RWPE2 (cell line): ENCODE data around the gene KDM6B.

Experiments used
- ATAC-seq: fragments of 200-7000 bp; cut with Tn5 transposase; 3 replicates; pipeline ENCODE4 v1.9.1; 2021; ENCODE audit warnings: low read depth
- DNase-seq: peaks from one replicate; pipeline ENCODE4 v3.0.0-alpha.2; 2020; ENCODE audit warnings: low spot score
- H3K27ac ChIP-seq: fragments of 450-650 bp; 2 replicates; pipeline ENCODE4 v1.5.1; 2017; ENCODE audit warnings: mild to moderate bottlenecking; ENCODE audit not compliant: poor library complexity, severe bottlenecking
- H3K27me3 ChIP-seq: fragments of 250-450 bp; sonication (Bioruptor Pico); 2 replicates; pipeline ENCODE4 v1.5.1; 2021; ENCODE audit warnings: mild to moderate bottlenecking, moderate library complexity; ENCODE audit not compliant: insufficient read depth, poor library complexity, severe bottlenecking
- H3K36me3 ChIP-seq: fragments of 250-450 bp; sonication (Bioruptor Pico); 2 replicates; pipeline ENCODE4 v1.5.1; 2020; ENCODE audit warnings: low read depth, mild to moderate bottlenecking, moderate library complexity
- H3K4me1 ChIP-seq: fragments of 250-450 bp; sonication (Bioruptor Pico); 2 replicates; pipeline ENCODE4 v1.5.1; 2021; ENCODE audit warnings: mild to moderate bottlenecking, moderate library complexity; ENCODE audit not compliant: insufficient read depth, poor library complexity, severe bottlenecking
- H3K4me3 ChIP-seq: fragments of 250-450 bp; sonication (Bioruptor Pico); 2 replicates; pipeline ENCODE4 v1.5.1; 2021; ENCODE audit warnings: mild to moderate bottlenecking, moderate library complexity; ENCODE audit not compliant: severe bottlenecking
- H3K9me3 ChIP-seq: fragments of 250-450 bp; sonication (Bioruptor Pico); 2 replicates; pipeline ENCODE4 v1.5.1; 2021; ENCODE audit warnings: mild to moderate bottlenecking, moderate library complexity; ENCODE audit not compliant: severe bottlenecking
- TF ChIP-seq, protein P1 (sequence below): fragments of 450-650 bp; IDR thresholded peaks from one replicate; pipeline ENCODE4 v1.5.1; 2017; ENCODE audit warnings: mild to moderate bottlenecking, moderate library complexity; ENCODE audit not compliant: poor library complexity, severe bottlenecking

KDM6B gene

DNA sequence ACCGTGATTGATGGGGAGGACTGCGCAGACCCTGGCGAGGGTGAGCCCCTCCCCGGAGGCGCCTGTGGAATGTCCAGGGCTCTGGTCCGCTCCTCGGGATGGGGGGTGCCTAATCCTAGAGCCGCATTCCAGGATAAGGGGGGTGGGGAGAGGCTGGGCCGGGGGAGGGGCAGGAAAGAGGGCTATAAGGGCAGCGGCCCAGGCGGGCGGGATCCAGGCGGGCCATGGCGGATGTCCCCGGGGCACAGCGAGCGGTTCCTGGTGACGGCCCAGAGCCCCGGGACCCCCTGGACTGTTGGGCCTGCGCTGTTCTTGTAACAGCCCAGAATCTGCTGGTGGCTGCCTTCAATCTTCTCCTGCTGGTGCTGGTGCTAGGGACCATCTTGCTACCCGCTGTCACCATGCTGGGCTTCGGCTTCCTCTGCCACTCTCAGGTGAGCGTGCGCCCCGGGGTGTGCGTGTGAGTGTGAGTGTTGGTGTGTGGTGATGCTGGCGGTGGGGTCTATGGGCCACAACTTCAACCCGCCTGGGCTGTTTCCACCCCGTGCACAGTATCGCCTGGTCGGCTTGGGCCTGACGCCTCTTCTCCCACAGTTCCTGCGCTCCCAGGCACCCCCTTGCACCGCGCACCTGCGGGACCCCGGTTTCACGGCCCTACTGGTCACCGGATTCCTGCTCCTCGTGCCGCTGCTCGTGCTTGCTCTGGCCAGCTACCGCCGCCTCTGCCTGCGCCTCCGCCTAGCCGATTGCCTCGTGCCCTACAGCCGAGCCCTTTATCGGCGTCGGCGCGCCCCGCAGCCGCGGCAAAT, 21.0 kb downstream of the KDM6B start, which contains the start of gene TMEM88:
TSS of gene TMEM88 (plus strand) at position 216 of the 809 bp plus-strand sequence. CDS start at position 225, 9 bp downstream.
- H3K27ac ChIP-seq = peak within 1 kb of the TSS; percentile 82
- H3K36me3 ChIP-seq = peaks cover 46% of the 10 kb centered on the region
- no peaks in the 10 kb centered on the region for H3K4me1 ChIP-seq
- no peak for ATAC-seq
- DNase-seq = no peak
- H3K4me3 ChIP-seq = peak within 1 kb of the TSS; percentile 59
- no peaks in the 10 kb centered on the region for H3K27me3 ChIP-seq
- TF ChIP-seq, protein P1, sequence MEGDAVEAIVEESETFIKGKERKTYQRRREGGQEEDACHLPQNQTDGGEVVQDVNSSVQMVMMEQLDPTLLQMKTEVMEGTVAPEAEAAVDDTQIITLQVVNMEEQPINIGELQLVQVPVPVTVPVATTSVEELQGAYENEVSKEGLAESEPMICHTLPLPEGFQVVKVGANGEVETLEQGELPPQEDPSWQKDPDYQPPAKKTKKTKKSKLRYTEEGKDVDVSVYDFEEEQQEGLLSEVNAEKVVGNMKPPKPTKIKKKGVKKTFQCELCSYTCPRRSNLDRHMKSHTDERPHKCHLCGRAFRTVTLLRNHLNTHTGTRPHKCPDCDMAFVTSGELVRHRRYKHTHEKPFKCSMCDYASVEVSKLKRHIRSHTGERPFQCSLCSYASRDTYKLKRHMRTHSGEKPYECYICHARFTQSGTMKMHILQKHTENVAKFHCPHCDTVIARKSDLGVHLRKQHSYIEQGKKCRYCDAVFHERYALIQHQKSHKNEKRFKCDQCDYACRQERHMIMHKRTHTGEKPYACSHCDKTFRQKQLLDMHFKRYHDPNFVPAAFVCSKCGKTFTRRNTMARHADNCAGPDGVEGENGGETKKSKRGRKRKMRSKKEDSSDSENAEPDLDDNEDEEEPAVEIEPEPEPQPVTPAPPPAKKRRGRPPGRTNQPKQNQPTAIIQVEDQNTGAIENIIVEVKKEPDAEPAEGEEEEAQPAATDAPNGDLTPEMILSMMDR = no peak
- no peaks in the 10 kb centered on the region for H3K9me3 ChIP-seq

GRCh38 chr17:7855660-7856010, 21.6 kb downstream of the KDM6B start:
- no peaks in the 10 kb centered on the region for H3K27me3 ChIP-seq
- ATAC-seq (no peak), DNase-seq (no peak)
- H3K4me3 ChIP-seq = no peak overlapping the region
- no peaks in the 10 kb centered on the region for H3K4me1 ChIP-seq
- H3K9me3 ChIP-seq = no peaks in the 10 kb centered on the region
- TF ChIP-seq, protein P1 = no peak
- peaks cover 46% of the 10 kb centered on the region for H3K36me3 ChIP-seq
- peak overlapping the region; percentile 82 for H3K27ac ChIP-seq

- ATAC-seq (no peak; the same call in 2 of the 3 replicates), DNase-seq (no peak)
- Histone ChIP-seq H3K4me3 (peak overlapping the region; percentile 59), H3K9me3 (no peaks in the 10 kb centered on the region), H3K27me3 (no peaks in the 10 kb centered on the region), H3K36me3 (peaks cover 41% of the 10 kb centered on the region), H3K4me1 (no peaks in the 10 kb centered on the region), H3K27ac (peak overlapping the region; percentile 82)
- TF ChIP-seq, protein P1 = no peak
Observed at GRCh38 chr17:7856011-7856810, 22.2 kb downstream of the KDM6B start.

DNA sequence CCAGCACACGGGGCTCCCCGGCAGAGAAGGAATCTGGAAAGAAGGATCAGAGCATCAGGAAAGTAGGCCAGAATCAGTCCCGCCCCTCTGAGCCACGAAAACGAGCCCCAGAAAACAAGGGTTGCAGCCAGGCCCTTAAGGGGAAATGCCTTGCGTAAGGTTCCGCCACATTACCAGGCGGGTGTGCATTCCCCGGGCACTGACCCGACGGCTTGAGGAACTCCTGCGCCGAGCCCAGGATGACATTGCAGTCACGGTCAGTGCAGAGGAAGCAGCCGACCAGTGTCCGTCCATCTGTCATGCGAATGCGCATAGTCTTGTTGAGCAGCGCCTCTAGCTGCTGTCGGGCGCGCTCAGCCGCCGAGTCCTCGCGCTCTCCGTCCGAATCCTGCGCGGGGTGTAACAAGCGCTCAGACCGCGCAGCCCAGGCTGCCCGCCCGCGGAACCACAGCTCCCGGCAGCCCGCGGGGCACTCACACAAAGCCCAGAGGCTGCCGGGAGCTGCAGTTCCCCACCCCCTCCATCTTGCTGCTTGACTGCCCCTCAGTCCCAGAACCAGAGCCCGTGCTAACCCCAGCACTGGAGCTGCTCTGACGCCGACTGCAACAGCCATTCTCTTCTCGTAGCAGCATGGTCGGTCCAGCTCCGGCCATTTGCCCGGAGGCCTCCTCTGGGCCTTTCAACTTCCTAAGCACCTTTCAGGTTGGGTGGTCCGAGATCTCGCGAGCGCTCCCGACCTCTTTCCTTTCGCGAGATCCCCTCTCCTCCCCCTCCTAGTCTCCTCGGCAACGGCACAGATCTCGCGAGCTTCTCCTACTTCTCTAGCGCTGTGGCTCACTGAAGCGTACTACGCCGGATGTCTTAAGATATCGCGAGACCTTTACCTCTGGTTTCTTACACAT, 23.0 kb downstream of the KDM6B start, which contains the start of gene NAA38:
TSS of gene NAA38 (minus strand) at position 749 of the 902 bp plus-strand sequence. CDS start at position 653, 96 bp downstream.
- no peaks in the 10 kb centered on the region for H3K27me3 ChIP-seq
- no peaks in the 10 kb centered on the region for H3K9me3 ChIP-seq
- H3K36me3 ChIP-seq = peaks cover 34% of the 10 kb centered on the region
- no peaks in the 10 kb centered on the region for H3K4me1 ChIP-seq
- DNase-seq (peak; percentile 97), ATAC-seq (peak; percentile 85)
- peak within 1 kb of the TSS; percentile 82 for H3K27ac ChIP-seq
- TF ChIP-seq, protein P1 = peak; percentile 57
- peak within 1 kb of the TSS; percentile 59 for H3K4me3 ChIP-seq
